Thyroid gland (tissue), 4 donors: Measurements from ENCODE around the gene CILP.

ENCODE experiments used
- POLR2A ChIP-seq, 2 donors: fragments of 450-650 bp; IDR thresholded peaks; one replicate each; pipeline ENCODE4 v1.6.1; 2017; ENCODE audit warnings: antibody characterized with exemption in 2 of 2, mild to moderate bottlenecking in 2 of 2, moderate library complexity in 1 of 2
- TF ChIP-seq, protein P1 (sequence below), 6 experiments: fragments of 200-600 bp in 3 of 6; fragments of 450-650 bp in 3 of 6; sonication (generic) in 3 of 6; IDR thresholded peaks; one replicate each; pipeline ENCODE4 v1.5.1; 2016 to 2019; ENCODE audit warnings: antibody characterized with exemption in 6 of 6, mild to moderate bottlenecking in 2 of 6, inconsistent platforms in 1 of 6, moderate library complexity in 1 of 6

DNA sequence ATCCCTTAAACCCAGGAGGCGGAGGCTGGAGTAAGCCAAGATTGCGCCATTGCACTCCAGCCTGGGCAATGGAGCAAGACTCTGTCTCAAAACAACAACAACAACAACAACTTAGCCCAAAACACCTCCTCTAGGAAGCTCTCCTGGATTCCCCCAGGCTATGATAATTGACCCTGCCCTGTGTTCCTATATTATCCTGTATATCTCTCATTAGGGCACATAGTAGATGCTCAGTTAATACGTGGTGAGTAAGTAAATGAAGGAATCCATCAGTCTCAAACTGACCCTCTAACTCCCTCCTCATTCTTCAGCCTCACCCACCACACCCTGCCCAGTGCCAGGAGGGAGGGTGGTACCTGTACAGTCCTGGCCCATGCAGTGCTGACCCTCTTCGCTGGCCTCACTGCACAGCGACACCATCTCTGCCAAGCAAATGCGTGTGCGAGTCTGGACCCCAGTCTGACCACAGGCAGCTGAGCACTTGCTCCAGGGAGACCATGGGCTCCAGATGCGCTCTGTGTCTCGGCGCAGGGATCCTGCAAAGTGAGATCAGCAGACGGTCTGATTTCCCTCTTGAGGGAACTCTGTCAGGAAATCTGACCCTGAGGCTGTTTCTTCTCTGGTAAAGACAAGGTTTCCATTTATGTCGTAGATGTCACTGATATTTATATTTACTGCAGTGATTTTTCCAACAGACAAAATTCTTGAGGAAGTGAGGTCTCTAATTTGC is 6.2 kb downstream of the CILP start:
- TF ChIP-seq, protein P1, sequence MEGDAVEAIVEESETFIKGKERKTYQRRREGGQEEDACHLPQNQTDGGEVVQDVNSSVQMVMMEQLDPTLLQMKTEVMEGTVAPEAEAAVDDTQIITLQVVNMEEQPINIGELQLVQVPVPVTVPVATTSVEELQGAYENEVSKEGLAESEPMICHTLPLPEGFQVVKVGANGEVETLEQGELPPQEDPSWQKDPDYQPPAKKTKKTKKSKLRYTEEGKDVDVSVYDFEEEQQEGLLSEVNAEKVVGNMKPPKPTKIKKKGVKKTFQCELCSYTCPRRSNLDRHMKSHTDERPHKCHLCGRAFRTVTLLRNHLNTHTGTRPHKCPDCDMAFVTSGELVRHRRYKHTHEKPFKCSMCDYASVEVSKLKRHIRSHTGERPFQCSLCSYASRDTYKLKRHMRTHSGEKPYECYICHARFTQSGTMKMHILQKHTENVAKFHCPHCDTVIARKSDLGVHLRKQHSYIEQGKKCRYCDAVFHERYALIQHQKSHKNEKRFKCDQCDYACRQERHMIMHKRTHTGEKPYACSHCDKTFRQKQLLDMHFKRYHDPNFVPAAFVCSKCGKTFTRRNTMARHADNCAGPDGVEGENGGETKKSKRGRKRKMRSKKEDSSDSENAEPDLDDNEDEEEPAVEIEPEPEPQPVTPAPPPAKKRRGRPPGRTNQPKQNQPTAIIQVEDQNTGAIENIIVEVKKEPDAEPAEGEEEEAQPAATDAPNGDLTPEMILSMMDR (IDR thresholded peaks at IDR 0.05) = no peak
- TF ChIP-seq POLR2A (IDR thresholded peaks at IDR 0.05) = no peak
